CD14-positive monocyte (primary cell): ENCODE results near the gene SSR2. TPM values are rescaled to one million over a fixed set of nuclear protein-coding genes. Genes with fewer than 3 reads are reported as not detected.
A peak's percentile ranks its signal among the peaks of the same experiment; 100 is the strongest.

Source experiments
- DNase-seq, 3 donors: peaks; one replicate each; pipeline ENCODE4 v3.0.0-alpha.2; 2011 to 2022
- H2AFZ ChIP-seq: 2 replicates; pipeline ENCODE4 v1.6.0; 2012; ENCODE audit warnings: mild to moderate bottlenecking, low read depth, low read length, inconsistent platforms; ENCODE audit not compliant: insufficient read depth, poor library complexity, severe bottlenecking
- H3K27ac ChIP-seq, 2 donors: 1 replicate in 1 of 2; 2 replicates in 1 of 2; pipeline ENCODE4 v1.5.1; 2012 to 2013; ENCODE audit warnings: low read length in 2 of 2, control low read depth in 1 of 2, inconsistent platforms in 1 of 2, low read depth in 1 of 2, mild to moderate bottlenecking in 1 of 2
- H3K27me3 ChIP-seq, 2 donors: one replicate each; pipeline versions ENCODE4 v1.6.0 to v1.6.1; 2011 to 2013; ENCODE audit warnings: low read length in 2 of 2; ENCODE audit not compliant: control insufficient read depth in 2 of 2, insufficient read depth in 2 of 2
- H3K36me3 ChIP-seq, 2 donors: replicated peaks in 1 of 2; 1 replicate in 1 of 2; 2 replicates in 1 of 2; pipeline versions ENCODE4 v1.5.1 to v1.6.1; 2012 to 2013; ENCODE audit warnings: low read length in 2 of 2, control low read depth in 1 of 2, inconsistent platforms in 1 of 2, mild to moderate bottlenecking in 1 of 2; ENCODE audit not compliant: insufficient read depth in 2 of 2, control insufficient read depth in 1 of 2
- H3K4me1 ChIP-seq, 2 donors: 1 replicate in 1 of 2; 2 replicates in 1 of 2; pipeline versions ENCODE4 v1.5.1 to v1.6.1; 2012 to 2013; ENCODE audit warnings: low read length in 2 of 2, control low read depth in 1 of 2, inconsistent platforms in 1 of 2, mild to moderate bottlenecking in 1 of 2, moderate library complexity in 1 of 2; ENCODE audit not compliant: insufficient read depth in 2 of 2, control insufficient read depth in 1 of 2
- H3K4me2 ChIP-seq: replicated peaks from 2 replicates; pipeline ENCODE3; 2012; ENCODE audit warnings: low read length, moderate library complexity, mild to moderate bottlenecking; ENCODE audit not compliant: poor library complexity, severe bottlenecking; ENCODE audit errors: extremely low read depth
- H3K4me3 ChIP-seq, 3 experiments: fragments of 200-600 bp in 1 of 3; sonication (generic) in 1 of 3; replicated peaks in 1 of 3; 1 replicate in 2 of 3; 2 replicates in 1 of 3; pipeline ENCODE4 v1.5.1; 2011 to 2013; ENCODE audit warnings: low read length in 3 of 3, mild to moderate bottlenecking in 3 of 3, control low read depth in 2 of 3, low read depth in 2 of 3, inconsistent platforms in 1 of 3, moderate library complexity in 1 of 3
- H3K79me2 ChIP-seq: 2 replicates; pipeline ENCODE4 v1.6.0; 2012; ENCODE audit warnings: mild to moderate bottlenecking, control low read depth, inconsistent platforms, low read length, moderate library complexity; ENCODE audit not compliant: insufficient read depth
- H3K9ac ChIP-seq: 2 replicates; pipeline ENCODE4 v1.6.0; 2017; ENCODE audit warnings: low read length, mild to moderate bottlenecking; ENCODE audit not compliant: insufficient read depth, poor library complexity, severe bottlenecking
- H3K9me3 ChIP-seq, 2 donors: replicated peaks in 1 of 2; 1 replicate in 1 of 2; 2 replicates in 1 of 2; pipeline versions ENCODE4 v1.5.1 to v1.6.1; 2012 to 2013; ENCODE audit warnings: low read length in 2 of 2, control low read depth in 1 of 2; ENCODE audit not compliant: control insufficient read depth in 1 of 2, insufficient read depth in 1 of 2
- H4K20me1 ChIP-seq: 2 replicates; pipeline ENCODE4 v1.6.0; 2012; ENCODE audit warnings: mild to moderate bottlenecking, low read length, control low read depth, moderate library complexity; ENCODE audit not compliant: insufficient read depth
- H3K27ac Mint-ChIP-seq, 7 donors: one replicate each; pipeline ENCODE4 v1.8.0; 2020; ENCODE audit warnings: mild to moderate bottlenecking in 7 of 7, mixed read lengths in 7 of 7, moderate library complexity in 6 of 7, inconsistent platforms in 2 of 7
- H3K27me3 Mint-ChIP-seq, 3 donors: one replicate each; pipeline ENCODE4 v1.8.0; 2021 to 2022; ENCODE audit warnings: low read depth in 3 of 3, mild to moderate bottlenecking in 3 of 3, mixed read lengths in 3 of 3, moderate library complexity in 3 of 3, inconsistent platforms in 1 of 3
- H3K36me3 Mint-ChIP-seq, 2 donors: one replicate each; pipeline ENCODE4 v1.8.0; 2020; ENCODE audit warnings: mixed read lengths in 2 of 2, inconsistent platforms in 1 of 2, mild to moderate bottlenecking in 1 of 2
- H3K4me1 Mint-ChIP-seq: one replicate; pipeline ENCODE4 v1.8.0; 2020; ENCODE audit warnings: mild to moderate bottlenecking, mixed read lengths
- H3K4me3 Mint-ChIP-seq, 2 donors: one replicate each; pipeline ENCODE4 v1.8.0; 2020; ENCODE audit warnings: mild to moderate bottlenecking in 2 of 2, mixed read lengths in 2 of 2, moderate library complexity in 1 of 2
- H3K9me3 Mint-ChIP-seq, 7 donors: one replicate each; pipeline ENCODE4 v1.8.0; 2020 to 2022; ENCODE audit warnings: mixed read lengths in 7 of 7, mild to moderate bottlenecking in 6 of 7, moderate library complexity in 6 of 7, inconsistent platforms in 2 of 7
- WGBS: methylation state at CpG from one replicate; pipeline ENCODE4 v1.1.5; 2013; ENCODE audit warnings: missing lambda C conversion rate; ENCODE audit not compliant: insufficient coverage; 5-methylcytosine and 5-hydroxymethylcytosine counted together
- intact Hi-C, 2 donors: fragments of 100-400 bp; cut with micrococcal nuclease; formaldehyde crosslinking; loops; one replicate each; pipeline versions ENCODE4 v1.15.0 to v1.15.1; 2023
- polyA plus RNA-seq, 3 donors: library from polyadenylated mRNA; depleted of rRNA in 1 of 3; unstranded in 2 of 3; stranded (reverse) in 1 of 3; fragments of 300-500 nt in 2 of 3; fragments of >200 nt in 1 of 3; fragmentation: Illumina TruSeq in 2 of 3; gene quantifications; 1 replicate in 2 of 3; 2 replicates in 1 of 3; pipeline ENCODE4 v1.2.3, GENCODE V29; 2012 to 2021
- TF ChIP-seq, protein P1 (sequence below): fragments of 200-600 bp; IDR thresholded peaks from one replicate; pipeline ENCODE4 v1.8.0; 2022; ENCODE audit warnings: antibody characterized with exemption, mild to moderate bottlenecking

SSR2 gene
- polyA plus RNA-seq, 3 donors, result 374 to 614 (median 414) TPM

GRCh38 chr1:156012051-156012817 is 8.5 kb downstream of the SSR2 start:
- TF ChIP-seq, protein P1, sequence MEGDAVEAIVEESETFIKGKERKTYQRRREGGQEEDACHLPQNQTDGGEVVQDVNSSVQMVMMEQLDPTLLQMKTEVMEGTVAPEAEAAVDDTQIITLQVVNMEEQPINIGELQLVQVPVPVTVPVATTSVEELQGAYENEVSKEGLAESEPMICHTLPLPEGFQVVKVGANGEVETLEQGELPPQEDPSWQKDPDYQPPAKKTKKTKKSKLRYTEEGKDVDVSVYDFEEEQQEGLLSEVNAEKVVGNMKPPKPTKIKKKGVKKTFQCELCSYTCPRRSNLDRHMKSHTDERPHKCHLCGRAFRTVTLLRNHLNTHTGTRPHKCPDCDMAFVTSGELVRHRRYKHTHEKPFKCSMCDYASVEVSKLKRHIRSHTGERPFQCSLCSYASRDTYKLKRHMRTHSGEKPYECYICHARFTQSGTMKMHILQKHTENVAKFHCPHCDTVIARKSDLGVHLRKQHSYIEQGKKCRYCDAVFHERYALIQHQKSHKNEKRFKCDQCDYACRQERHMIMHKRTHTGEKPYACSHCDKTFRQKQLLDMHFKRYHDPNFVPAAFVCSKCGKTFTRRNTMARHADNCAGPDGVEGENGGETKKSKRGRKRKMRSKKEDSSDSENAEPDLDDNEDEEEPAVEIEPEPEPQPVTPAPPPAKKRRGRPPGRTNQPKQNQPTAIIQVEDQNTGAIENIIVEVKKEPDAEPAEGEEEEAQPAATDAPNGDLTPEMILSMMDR, result no peak
- Histone ChIP-seq H3K9ac (no peak overlapping the region), H3K4me1 (no peaks in the 10 kb centered on the region), H3K4me3 (no peak overlapping the region), H3K4me2 (no peak overlapping the region), H4K20me1 (peaks cover 69% of the 10 kb centered on the region), H3K27ac (no peak overlapping the region), H3K36me3 (peaks cover 72 to 88% of the 10 kb centered on the region in 2 donors), H2AFZ (no peak overlapping the region), H3K27me3 (no peaks in the 10 kb centered on the region), H3K9me3 (no peaks in the 10 kb centered on the region), H3K79me2 (peaks cover 25% of the 10 kb centered on the region)
- no peak for DNase-seq
- intact Hi-C loops, result loop anchor here in 1 of 2 donors (5.0 kb wide), 1 partner anchor 40 kb away; the partner anchor contains the start of genes LAMTOR2 and UBQLN4
- Mint-ChIP-seq H3K4me3 (no peak overlapping the region), H3K27me3 (no peaks in the 10 kb centered on the region), H3K27ac (peak overlapping the region in 1 of 7 donors; percentile 3), H3K4me1 (no peaks in the 10 kb centered on the region), H3K36me3 (peaks cover 70 to 93% of the 10 kb centered on the region in 2 donors), H3K9me3 (no peaks in the 10 kb centered on the region)
- no CpG with 5 or more reads among the region's 4 CpGs for WGBS

DNA sequence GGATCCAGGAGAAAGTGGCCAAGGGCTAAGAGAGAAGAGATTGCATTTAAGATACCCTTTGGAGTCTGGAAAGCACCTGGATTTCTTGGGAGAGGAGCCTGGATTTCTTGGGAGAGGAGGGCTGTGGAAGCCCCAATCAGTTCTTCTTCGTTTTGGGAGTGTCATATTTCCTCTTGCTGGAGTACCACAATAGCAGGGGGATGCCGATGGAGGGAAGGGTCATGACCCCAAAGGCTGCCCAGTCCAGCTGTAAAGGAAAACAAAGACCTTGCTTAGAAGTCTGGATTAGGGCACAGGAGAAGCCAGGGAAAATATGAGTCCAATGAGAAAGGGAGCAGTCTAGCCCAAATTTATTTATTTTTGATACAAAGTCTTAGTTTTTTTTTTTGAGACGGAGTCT is 11.3 kb downstream of the SSR2 start:
- H3K4me2 ChIP-seq, result no peak overlapping the region
- no peaks in the 10 kb centered on the region for H3K27me3 Mint-ChIP-seq
- H3K4me1 ChIP-seq, result no peaks in the 10 kb centered on the region
- no peaks in the 10 kb centered on the region for H3K4me1 Mint-ChIP-seq
- H3K4me3 ChIP-seq, result no peak overlapping the region
- H4K20me1 ChIP-seq, result peaks cover 53% of the 10 kb centered on the region
- peak overlapping the region in 3 of 7 donors; percentile 25 to 58 (median 45) for H3K27ac Mint-ChIP-seq
- peaks cover 64 to 80% of the 10 kb centered on the region in 2 donors for H3K36me3 Mint-ChIP-seq
- H2AFZ ChIP-seq, result no peak overlapping the region
- no peak overlapping the region for H3K9ac ChIP-seq
- H3K27me3 ChIP-seq, result no peaks in the 10 kb centered on the region
- H3K9me3 Mint-ChIP-seq, result no peaks in the 10 kb centered on the region
- no peak overlapping the region for H3K4me3 Mint-ChIP-seq
- intact Hi-C loops, result loop anchor here in 1 of 2 donors (10.0 kb wide), 1 partner anchor 55 kb away; the partner anchor contains the start of gene RAB25
- H3K9me3 ChIP-seq, result no peaks in the 10 kb centered on the region
- WGBS, result 83% methylated on average over 2 of the region's 3 CpGs
- H3K27ac ChIP-seq, result peak overlapping the region in 1 of 2 donors; percentile 0
- H3K36me3 ChIP-seq, result peaks cover 63 to 70% of the 10 kb centered on the region in 2 donors
- peaks cover 10% of the 10 kb centered on the region for H3K79me2 ChIP-seq
- TF ChIP-seq, protein P1, result no peak
- DNase-seq, result no peak
